ENCODE measurements around the gene TTC12.

DNA sequence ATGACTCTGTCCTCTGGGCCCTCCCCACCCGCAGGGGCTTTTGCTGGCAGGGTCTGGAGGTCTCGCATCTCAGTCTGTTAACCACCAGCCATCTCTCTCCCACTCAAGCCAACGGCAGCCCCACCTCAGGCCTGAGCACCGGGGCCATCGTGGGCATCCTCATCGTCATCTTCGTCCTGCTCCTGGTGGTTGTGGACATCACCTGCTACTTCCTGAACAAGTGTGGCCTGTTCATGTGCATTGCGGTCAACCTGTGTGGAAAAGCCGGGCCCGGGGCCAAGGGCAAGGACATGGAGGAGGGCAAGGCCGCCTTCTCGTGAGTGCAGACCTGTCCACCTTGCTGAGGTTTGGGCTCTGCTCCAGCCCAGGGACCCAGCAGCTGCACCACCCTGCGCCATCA lies 44.3 kb upstream of the TTC12 start:
- TF ChIP-seq, protein P1, sequence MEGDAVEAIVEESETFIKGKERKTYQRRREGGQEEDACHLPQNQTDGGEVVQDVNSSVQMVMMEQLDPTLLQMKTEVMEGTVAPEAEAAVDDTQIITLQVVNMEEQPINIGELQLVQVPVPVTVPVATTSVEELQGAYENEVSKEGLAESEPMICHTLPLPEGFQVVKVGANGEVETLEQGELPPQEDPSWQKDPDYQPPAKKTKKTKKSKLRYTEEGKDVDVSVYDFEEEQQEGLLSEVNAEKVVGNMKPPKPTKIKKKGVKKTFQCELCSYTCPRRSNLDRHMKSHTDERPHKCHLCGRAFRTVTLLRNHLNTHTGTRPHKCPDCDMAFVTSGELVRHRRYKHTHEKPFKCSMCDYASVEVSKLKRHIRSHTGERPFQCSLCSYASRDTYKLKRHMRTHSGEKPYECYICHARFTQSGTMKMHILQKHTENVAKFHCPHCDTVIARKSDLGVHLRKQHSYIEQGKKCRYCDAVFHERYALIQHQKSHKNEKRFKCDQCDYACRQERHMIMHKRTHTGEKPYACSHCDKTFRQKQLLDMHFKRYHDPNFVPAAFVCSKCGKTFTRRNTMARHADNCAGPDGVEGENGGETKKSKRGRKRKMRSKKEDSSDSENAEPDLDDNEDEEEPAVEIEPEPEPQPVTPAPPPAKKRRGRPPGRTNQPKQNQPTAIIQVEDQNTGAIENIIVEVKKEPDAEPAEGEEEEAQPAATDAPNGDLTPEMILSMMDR (IDR thresholded peaks at IDR 0.05) = no peak
- no peak for TF ChIP-seq EZH2 (IDR thresholded peaks at IDR 0.05; ENCODE audit: borderline replicate concordance, insufficient read depth, low read depth, low read length, poor library complexity, severe bottlenecking)

All from B cell (primary cell).